Measurements from ENCODE around the gene NPBWR2.

DNA sequence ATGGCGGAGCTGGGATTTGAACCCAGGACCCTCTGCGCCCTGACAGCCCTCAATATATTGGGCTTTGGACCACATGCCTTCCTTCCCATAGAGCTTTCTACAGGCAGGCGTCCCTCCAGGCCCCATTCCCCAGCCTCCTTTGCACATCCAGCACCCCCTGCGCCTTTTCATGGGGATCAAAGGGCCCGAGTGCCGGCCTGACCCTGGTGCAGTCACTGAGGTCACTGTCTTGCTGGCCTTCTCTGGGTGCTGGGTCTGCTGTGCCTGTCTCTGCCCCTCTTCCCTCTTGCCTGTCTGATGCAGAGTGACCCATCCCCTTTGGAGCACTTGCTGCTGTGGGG is 25.8 kb downstream of the NPBWR2 start:
- TF ChIP-seq, protein P1, sequence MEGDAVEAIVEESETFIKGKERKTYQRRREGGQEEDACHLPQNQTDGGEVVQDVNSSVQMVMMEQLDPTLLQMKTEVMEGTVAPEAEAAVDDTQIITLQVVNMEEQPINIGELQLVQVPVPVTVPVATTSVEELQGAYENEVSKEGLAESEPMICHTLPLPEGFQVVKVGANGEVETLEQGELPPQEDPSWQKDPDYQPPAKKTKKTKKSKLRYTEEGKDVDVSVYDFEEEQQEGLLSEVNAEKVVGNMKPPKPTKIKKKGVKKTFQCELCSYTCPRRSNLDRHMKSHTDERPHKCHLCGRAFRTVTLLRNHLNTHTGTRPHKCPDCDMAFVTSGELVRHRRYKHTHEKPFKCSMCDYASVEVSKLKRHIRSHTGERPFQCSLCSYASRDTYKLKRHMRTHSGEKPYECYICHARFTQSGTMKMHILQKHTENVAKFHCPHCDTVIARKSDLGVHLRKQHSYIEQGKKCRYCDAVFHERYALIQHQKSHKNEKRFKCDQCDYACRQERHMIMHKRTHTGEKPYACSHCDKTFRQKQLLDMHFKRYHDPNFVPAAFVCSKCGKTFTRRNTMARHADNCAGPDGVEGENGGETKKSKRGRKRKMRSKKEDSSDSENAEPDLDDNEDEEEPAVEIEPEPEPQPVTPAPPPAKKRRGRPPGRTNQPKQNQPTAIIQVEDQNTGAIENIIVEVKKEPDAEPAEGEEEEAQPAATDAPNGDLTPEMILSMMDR (IDR thresholded peaks at IDR 0.05), result no peak
- no peak for TF ChIP-seq POLR2A (IDR thresholded peaks at IDR 0.05)
